CD4-positive, alpha-beta T cell (primary cell): ENCODE data around the gene LACC1. TPM values are rescaled to one million over a fixed set of nuclear protein-coding genes. Genes with fewer than 3 reads are reported as not detected.
A peak's percentile ranks its signal among the peaks of the same experiment; 100 is the strongest.

Source experiments
- ATAC-seq: fragments of 200-7000 bp; cut with Tn5 transposase; one replicate; pipeline ENCODE4 v1.10.0; 2022; ENCODE audit warnings: mild to moderate bottlenecking; ENCODE audit not compliant: poor library complexity
- CTCF ChIA-PET: fragments of 350-600 bp; sonication (Branson Sonifier 250); formaldehyde crosslinking; loops from one replicate; lab custom pipeline; 2021; ENCODE audit warnings: antibody characterized with exemption, inconsistent platforms; lab: Charles Lee
- POLR2A ChIA-PET: fragments of 350-600 bp; sonication (Branson Sonifier 250); formaldehyde crosslinking; loops from one replicate; lab custom pipeline; 2021; ENCODE audit warnings: antibody characterized with exemption, inconsistent platforms; lab: Charles Lee
- DNase-seq, 14 experiments: peaks; one replicate each; pipeline ENCODE4 v3.0.0-alpha.2; 2013 to 2020; ENCODE audit warnings: mixed read lengths in 2 of 14
- H3K27ac ChIP-seq, 2 donors: one replicate each; pipeline versions ENCODE4 v1.5.1 to v1.7.0; 2013; ENCODE audit warnings: low read length in 2 of 2, low read depth in 1 of 2, mild to moderate bottlenecking in 1 of 2
- H3K27me3 ChIP-seq, 2 experiments: 1 replicate in 1 of 2; 2 replicates in 1 of 2; pipeline versions ENCODE4 v1.6.1 to v1.7.0; 2013; ENCODE audit warnings: low read length in 2 of 2, control low read depth in 1 of 2, mild to moderate bottlenecking in 1 of 2, moderate library complexity in 1 of 2; ENCODE audit not compliant: insufficient read depth in 2 of 2, control insufficient read depth in 1 of 2
- H3K36me3 ChIP-seq: one replicate; pipeline ENCODE4 v1.6.1; 2013; ENCODE audit warnings: low read length, control low read depth; ENCODE audit not compliant: insufficient read depth
- H3K4me1 ChIP-seq: one replicate; pipeline ENCODE4 v1.6.1; 2013; ENCODE audit warnings: low read length, control low read depth; ENCODE audit not compliant: insufficient read depth
- H3K4me3 ChIP-seq: one replicate; pipeline ENCODE4 v1.5.1; 2013; ENCODE audit warnings: mild to moderate bottlenecking, low read length, moderate library complexity
- H3K9me3 ChIP-seq, 2 experiments: 1 replicate in 1 of 2; 2 replicates in 1 of 2; pipeline versions ENCODE4 v1.6.1 to v1.7.0; 2013; ENCODE audit warnings: low read length in 2 of 2, mild to moderate bottlenecking in 2 of 2, control low read depth in 1 of 2, moderate library complexity in 1 of 2; ENCODE audit not compliant: control insufficient read depth in 1 of 2, insufficient read depth in 1 of 2
- H3K27ac Mint-ChIP-seq: one replicate; pipeline ENCODE4 v1.8.0; 2020; ENCODE audit warnings: mixed read lengths
- H3K27me3 Mint-ChIP-seq: one replicate; pipeline ENCODE4 v1.8.0; 2021; ENCODE audit warnings: mixed read lengths
- H3K36me3 Mint-ChIP-seq: one replicate; pipeline ENCODE4 v1.8.0; 2021; ENCODE audit warnings: low read depth, mixed read lengths
- H3K4me1 Mint-ChIP-seq: one replicate; pipeline ENCODE4 v1.8.0; 2021; ENCODE audit warnings: low read depth, mixed read lengths
- H3K4me3 Mint-ChIP-seq: one replicate; pipeline ENCODE4 v1.8.0; 2020; ENCODE audit warnings: mild to moderate bottlenecking, mixed read lengths
- H3K9me3 Mint-ChIP-seq: one replicate; pipeline ENCODE4 v1.8.0; 2020; ENCODE audit warnings: mixed read lengths
- CTCF ChIP-seq: fragments of 200-600 bp; IDR thresholded peaks from one replicate; pipeline ENCODE4 v1.8.0; 2022; ENCODE audit warnings: antibody characterized with exemption, mild to moderate bottlenecking
- intact Hi-C, 2 experiments: fragments of 100-400 bp; cut with DNase I in 1 of 2; cut with micrococcal nuclease in 1 of 2; formaldehyde crosslinking; loops; one replicate each; pipeline versions ENCODE4 v1.15.1 to v1.9.0; 2023 to 2025; cut with DNase I, micrococcal nuclease
- total RNA-seq, 174 experiments: library from RNA in 2 of 174; stranded (reverse) in 2 of 174; gene quantifications; one replicate each; pipeline ENCODE4 v1.2.3 and lab custom pipeline; 2021 to 2026

The LACC1 gene
- total RNA-seq, 2 experiments from 2014 or later, result 0.93 to 0.95 TPM

DNA sequence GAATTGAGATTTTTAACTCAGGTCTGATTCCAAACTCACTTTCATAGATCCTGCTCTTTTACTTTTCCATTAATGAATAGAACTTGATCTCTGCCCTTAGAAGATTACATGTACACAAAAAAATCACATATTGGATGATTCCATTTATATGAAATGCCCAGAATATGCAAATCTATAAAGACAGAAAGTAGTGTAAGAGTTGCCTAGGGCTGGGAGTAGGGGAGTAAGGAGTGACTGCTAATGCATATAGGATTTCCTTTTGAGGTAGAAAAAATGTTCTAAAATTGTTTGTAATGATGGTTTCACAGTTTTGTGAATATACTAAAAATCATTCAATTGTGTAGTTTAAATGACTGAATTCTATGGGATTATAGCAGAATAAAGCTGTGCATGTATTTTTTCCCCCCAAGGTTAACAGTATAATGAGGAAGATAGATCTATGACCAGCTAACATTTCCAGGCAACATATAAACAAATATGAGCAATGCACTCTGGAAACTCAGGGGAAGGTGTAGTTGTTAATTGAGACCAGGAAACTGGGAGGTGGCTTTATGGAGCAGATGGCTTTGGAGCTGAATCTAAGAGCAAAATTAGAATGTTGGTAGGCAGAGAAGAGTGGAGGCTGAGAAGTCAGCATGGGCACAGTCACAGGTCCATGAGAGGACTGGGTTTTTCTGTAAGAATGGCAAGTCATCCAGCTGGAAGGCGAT, 41.4 kb downstream of the LACC1 start:
- POLR2A ChIA-PET, result no interaction called here

GRCh38 chr13:43924549-43925245, 45.0 kb downstream of the LACC1 start:
- CTCF ChIA-PET, result no interaction called here
- peaks cover 0 to 3% of the 10 kb centered on the region in 2 experiments for H3K27me3 ChIP-seq

More for the DNA sequence above, 41.4 kb downstream of the LACC1 start:
- Mint-ChIP-seq H3K36me3 (no peaks in the 10 kb centered on the region), H3K4me1 (no peaks in the 10 kb centered on the region), H3K27me3 (no peaks in the 10 kb centered on the region), H3K4me3 (no peak overlapping the region), H3K27ac (no peak overlapping the region), H3K9me3 (no peaks in the 10 kb centered on the region)
- Histone ChIP-seq H3K36me3 (no peaks in the 10 kb centered on the region), H3K27ac (no peak overlapping the region), H3K4me3 (no peak overlapping the region), H3K9me3 (no peaks in the 10 kb centered on the region), H3K4me1 (no peaks in the 10 kb centered on the region), H3K27me3 (peaks cover 0 to 3% of the 10 kb centered on the region in 2 experiments)
- TF ChIP-seq CTCF, result no peak
- intact Hi-C loops, result no loop called here
- ATAC-seq (no peak), DNase-seq (no peak)
- CTCF ChIA-PET, result interaction anchor here (1.3 to 2.1 kb wide), 3 partner anchors 9 to 528 kb away, joined by 3 to 6 read pairs (median 4); no protein-coding TSS in a partner anchor

GRCh38 chr13:43929947-43930346, 50.2 kb downstream of the LACC1 start:
- Histone ChIP-seq H3K27me3 (no peaks in the 10 kb centered on the region), H3K27ac (no peak overlapping the region), H3K36me3 (no peaks in the 10 kb centered on the region), H3K9me3 (no peaks in the 10 kb centered on the region), H3K4me3 (no peak overlapping the region), H3K4me1 (no peaks in the 10 kb centered on the region)
- no peak for ATAC-seq
- H3K36me3 Mint-ChIP-seq, result no peaks in the 10 kb centered on the region
- no peak for DNase-seq
- H3K4me3 Mint-ChIP-seq, result no peak overlapping the region
- H3K9me3 Mint-ChIP-seq, result no peaks in the 10 kb centered on the region
- ChIA-PET CTCF (no interaction called here), POLR2A (no interaction called here)
- H3K27me3 Mint-ChIP-seq, result peaks cover 4% of the 10 kb centered on the region
- no peak overlapping the region for H3K27ac Mint-ChIP-seq
- intact Hi-C loops, result no loop called here
- TF ChIP-seq CTCF, result no peak
- no peaks in the 10 kb centered on the region for H3K4me1 Mint-ChIP-seq

More at GRCh38 chr13:43924549-43925245, 45.0 kb downstream of the LACC1 start:
- H3K4me1 ChIP-seq, result no peaks in the 10 kb centered on the region
- DNase-seq (peak in 3 of 14 experiments; percentile 17 to 33 (median 20)), ATAC-seq (no peak)
- no peak overlapping the region for H3K4me3 ChIP-seq
- no peak for TF ChIP-seq CTCF
- POLR2A ChIA-PET, result no interaction called here
- Mint-ChIP-seq H3K4me3 (no peak overlapping the region), H3K4me1 (no peaks in the 10 kb centered on the region), H3K27me3 (no peaks in the 10 kb centered on the region), H3K36me3 (no peaks in the 10 kb centered on the region), H3K27ac (no peak overlapping the region), H3K9me3 (no peaks in the 10 kb centered on the region)
- no peak overlapping the region for H3K27ac ChIP-seq
- intact Hi-C loops, result no loop called here
- no peaks in the 10 kb centered on the region for H3K36me3 ChIP-seq
- H3K9me3 ChIP-seq, result no peaks in the 10 kb centered on the region
